Loucy (cell line): ENCODE measurements around the gene UBE2O.

ENCODE experiments used
- CTCF ChIP-seq: fragments of 200-600 bp; sonication (generic); conservative IDR thresholded peaks from 2 replicates; pipeline ENCODE4 v1.5.1; 2014; ENCODE audit warnings: mild to moderate bottlenecking, antibody characterized with exemption, low read length
- EZH2phosphoT487 ChIP-seq: fragments of 200-600 bp; IDR thresholded peaks from 2 replicates; pipeline ENCODE4 v1.6.1; 2018; ENCODE audit warnings: antibody characterized with exemption, mild to moderate bottlenecking, moderate library complexity, borderline replicate concordance

GRCh38 chr17:76353004-76353598 is 99.9 kb downstream of the UBE2O start:
- no peak for TF ChIP-seq CTCF
- no peak for TF ChIP-seq EZH2phosphoT487
